Liver (tissue), 9 donors: ENCODE results near the gene TNPO3. TPM values are rescaled to one million over a fixed set of nuclear protein-coding genes. Genes with fewer than 3 reads are reported as not detected.

ENCODE experiments used
- DNase-seq: peaks from one replicate; pipeline ENCODE4 v3.0.0-alpha.2; 2017; ENCODE audit warnings: low spot score
- H3K27ac ChIP-seq, 2 donors: one replicate each; pipeline ENCODE4 v1.7.0; 2013; ENCODE audit warnings: inconsistent platforms in 2 of 2, low read length in 2 of 2, control low read depth in 1 of 2, low read depth in 1 of 2, mild to moderate bottlenecking in 1 of 2
- H3K27me3 ChIP-seq, 4 donors: one replicate each; pipeline versions ENCODE4 v1.6.1 to v1.7.0; 2013; ENCODE audit warnings: low read length in 3 of 4, inconsistent platforms in 1 of 4, mild to moderate bottlenecking in 1 of 4, moderate library complexity in 1 of 4; ENCODE audit not compliant: control insufficient read depth in 4 of 4, insufficient read depth in 4 of 4
- H3K36me3 ChIP-seq, 4 donors: one replicate each; pipeline versions ENCODE4 v1.6.1 to v1.7.0; 2013; ENCODE audit warnings: low read length in 3 of 4, mild to moderate bottlenecking in 3 of 4, low read depth in 1 of 4, moderate library complexity in 1 of 4; ENCODE audit not compliant: control insufficient read depth in 4 of 4, insufficient read depth in 3 of 4
- H3K4me1 ChIP-seq, 4 donors: one replicate each; pipeline versions ENCODE4 v1.6.1 to v1.7.0; 2013; ENCODE audit warnings: low read length in 3 of 4, mild to moderate bottlenecking in 3 of 4, moderate library complexity in 1 of 4; ENCODE audit not compliant: control insufficient read depth in 4 of 4, insufficient read depth in 4 of 4
- H3K4me3 ChIP-seq, 3 donors: one replicate each; pipeline versions ENCODE4 v1.6.1 to v1.7.0; 2013; ENCODE audit warnings: low read length in 3 of 3, control low read depth in 1 of 3, low read depth in 1 of 3, mild to moderate bottlenecking in 1 of 3
- H3K9ac ChIP-seq, 2 donors: one replicate each; pipeline ENCODE4 v1.7.0; 2013; ENCODE audit warnings: low read length in 2 of 2, mild to moderate bottlenecking in 2 of 2, moderate library complexity in 2 of 2, control low read depth in 1 of 2, low read depth in 1 of 2
- H3K9me3 ChIP-seq, 4 donors: one replicate each; pipeline versions ENCODE4 v1.6.1 to v1.7.0; 2013; ENCODE audit warnings: low read length in 3 of 4; ENCODE audit not compliant: control insufficient read depth in 4 of 4
- EGR1 ChIP-seq, 2 donors: IDR thresholded peaks; 2 replicates each; pipeline ENCODE4 v1.6.1; 2016 to 2018; ENCODE audit warnings: antibody characterized with exemption in 2 of 2, low read depth in 2 of 2
- FOXA2 ChIP-seq: IDR thresholded peaks from 2 replicates; pipeline ENCODE4 v1.6.1; 2016; ENCODE audit warnings: antibody characterized with exemption
- GABPA ChIP-seq, 2 donors: IDR thresholded peaks in 1 of 2; conservative IDR thresholded peaks in 1 of 2; 2 replicates each; pipeline ENCODE4 v1.6.1; 2016; ENCODE audit warnings: antibody characterized with exemption in 2 of 2, mild to moderate bottlenecking in 1 of 2, moderate library complexity in 1 of 2
- JUND ChIP-seq, 2 donors: IDR thresholded peaks; 2 replicates each; pipeline ENCODE4 v1.6.1; 2016; ENCODE audit warnings: antibody characterized with exemption in 2 of 2
- RAD21 ChIP-seq, 2 donors: IDR thresholded peaks; 2 replicates each; pipeline ENCODE4 v1.6.1; 2016; ENCODE audit warnings: antibody characterized with exemption in 2 of 2, mild to moderate bottlenecking in 2 of 2
- SP1 ChIP-seq: IDR thresholded peaks from 2 replicates; pipeline ENCODE4 v1.6.1; 2018; ENCODE audit warnings: antibody characterized with exemption, mild to moderate bottlenecking
- TAF1 ChIP-seq: conservative IDR thresholded peaks from 2 replicates; pipeline ENCODE4 v1.6.1; 2016; ENCODE audit warnings: antibody characterized with exemption, mild to moderate bottlenecking
- YY1 ChIP-seq: IDR thresholded peaks from 2 replicates; pipeline ENCODE4 v1.6.1; 2016; ENCODE audit warnings: antibody characterized with exemption, mild to moderate bottlenecking
- WGBS: extraction: QIAGEN DNeasy Blood & Tissue Kit; methylation state at CpG from one replicate; pipeline ENCODE4 v1.1.7; 2013; 5-methylcytosine and 5-hydroxymethylcytosine counted together
- polyA plus RNA-seq, 2 donors: library from polyadenylated mRNA; stranded (reverse) in 1 of 2; unstranded in 1 of 2; fragments of 200-250 nt in 1 of 2; fragments of >200 nt in 1 of 2; fragmentation: Nextera tagmentation in 1 of 2; extraction: Ambion mirVana in 1 of 2; gene quantifications; one replicate each; pipeline versions ENCODE4 v1.2.1 to v1.2.3, GENCODE V29; 2013 to 2015
- total RNA-seq, 2 donors: library from RNA; depleted of rRNA; stranded (reverse); fragments of >200 nt; gene quantifications; one replicate each; pipeline ENCODE4 v1.2.3, GENCODE V29; 2014
- TF ChIP-seq, protein P1 (sequence below): IDR thresholded peaks from 2 replicates; pipeline ENCODE4 v1.6.1; 2016; ENCODE audit warnings: antibody characterized with exemption
- TF ChIP-seq, protein P2 (sequence below): IDR thresholded peaks from 2 replicates; pipeline ENCODE4 v1.6.1; 2016; ENCODE audit warnings: antibody characterized with exemption
- TF ChIP-seq, protein P3 (sequence below): IDR thresholded peaks from 2 replicates; pipeline ENCODE4 v1.6.1; 2016; ENCODE audit warnings: antibody characterized with exemption, mild to moderate bottlenecking
- donor health status: healthy.
- donor health status: healthy.
- donor health status: healthy.
- donor health status: healthy.
- donor health status: healthy.

TNPO3 gene
- total and polyA plus RNA-seq, 4 donors: 9.2 to 38.9 (median 20.0) TPM

DNA sequence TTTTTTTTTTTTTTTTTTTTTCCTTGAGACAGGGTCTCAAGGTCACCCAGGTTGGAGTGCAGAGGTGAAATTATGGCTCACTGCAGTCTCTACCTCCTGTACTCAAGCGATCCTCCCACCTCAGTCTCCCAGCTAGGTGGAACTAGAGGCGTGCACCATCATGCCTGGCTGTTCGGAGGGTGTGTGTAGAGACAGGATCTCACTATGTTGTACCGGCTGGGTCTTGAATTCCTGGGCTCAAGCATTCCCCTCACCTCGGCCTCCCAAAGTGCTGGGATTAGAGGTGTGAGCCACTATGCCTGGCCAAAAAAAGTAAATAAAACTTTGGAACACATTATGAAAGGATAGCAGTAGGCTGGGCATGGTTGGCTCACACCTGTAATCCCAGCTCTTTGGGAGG is 39.6 kb upstream of the TNPO3 start:
- 81% methylated on average over 5 of the region's 5 CpGs for WGBS
- no peaks in the 10 kb centered on the region for H3K36me3 ChIP-seq
- no peak for DNase-seq

DNA sequence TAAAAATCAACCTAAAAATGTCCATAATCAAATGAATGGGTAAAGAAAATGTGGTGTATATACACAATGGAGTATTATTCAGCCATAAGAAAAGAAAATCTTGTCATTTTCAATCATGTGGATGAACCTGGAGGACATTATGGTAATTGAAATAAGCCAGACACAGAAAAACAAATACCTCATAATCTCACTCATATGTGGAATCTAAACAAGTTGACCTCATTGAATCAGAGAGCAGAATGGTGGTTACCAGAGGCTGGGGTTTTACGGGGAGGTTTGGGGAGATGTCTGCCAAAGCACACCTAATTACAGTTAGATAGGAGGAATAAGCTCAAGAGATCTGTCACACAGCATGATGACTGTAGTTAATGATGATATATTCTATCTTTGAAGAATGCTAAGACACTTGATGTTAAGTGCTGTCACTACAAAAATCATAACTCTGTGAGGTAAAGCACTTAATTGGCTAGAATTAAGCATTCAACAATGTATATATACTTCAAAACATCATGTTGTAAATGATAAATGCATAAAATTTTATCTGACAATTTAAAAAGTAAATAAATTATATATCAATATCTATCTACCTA is 39.1 kb upstream of the TNPO3 start:
- 55% methylated on average over 1 of the region's 1 CpG for WGBS
- H3K27me3 ChIP-seq: no peaks in the 10 kb centered on the region
- TF ChIP-seq GABPA (IDR thresholded peaks at IDR 0.05 in 1 of 2, conservative IDR thresholded peaks at IDR 0.05 in 1 of 2): no peak
- TF ChIP-seq, protein P1, sequence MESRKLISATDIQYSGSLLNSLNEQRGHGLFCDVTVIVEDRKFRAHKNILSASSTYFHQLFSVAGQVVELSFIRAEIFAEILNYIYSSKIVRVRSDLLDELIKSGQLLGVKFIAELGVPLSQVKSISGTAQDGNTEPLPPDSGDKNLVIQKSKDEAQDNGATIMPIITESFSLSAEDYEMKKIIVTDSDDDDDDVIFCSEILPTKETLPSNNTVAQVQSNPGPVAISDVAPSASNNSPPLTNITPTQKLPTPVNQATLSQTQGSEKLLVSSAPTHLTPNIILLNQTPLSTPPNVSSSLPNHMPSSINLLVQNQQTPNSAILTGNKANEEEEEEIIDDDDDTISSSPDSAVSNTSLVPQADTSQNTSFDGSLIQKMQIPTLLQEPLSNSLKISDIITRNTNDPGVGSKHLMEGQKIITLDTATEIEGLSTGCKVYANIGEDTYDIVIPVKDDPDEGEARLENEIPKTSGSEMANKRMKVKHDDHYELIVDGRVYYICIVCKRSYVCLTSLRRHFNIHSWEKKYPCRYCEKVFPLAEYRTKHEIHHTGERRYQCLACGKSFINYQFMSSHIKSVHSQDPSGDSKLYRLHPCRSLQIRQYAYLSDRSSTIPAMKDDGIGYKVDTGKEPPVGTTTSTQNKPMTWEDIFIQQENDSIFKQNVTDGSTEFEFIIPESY: no peak

More for the DNA sequence above, 39.6 kb upstream of the TNPO3 start:
- H3K27ac ChIP-seq: no peak overlapping the region
- no peaks in the 10 kb centered on the region for H3K9me3 ChIP-seq
- no peak overlapping the region for H3K9ac ChIP-seq
- peaks cover 3 to 18% (median 12%) of the 10 kb centered on the region in 4 donors for H3K4me1 ChIP-seq
- no peak overlapping the region for H3K4me3 ChIP-seq
- H3K27me3 ChIP-seq: no peaks in the 10 kb centered on the region
- TF ChIP-seq GABPA (IDR thresholded peaks at IDR 0.05 in 1 of 2, conservative IDR thresholded peaks at IDR 0.05 in 1 of 2) (no peak), EGR1 (IDR thresholded peaks at IDR 0.05; ENCODE audit: low read depth in 2 of 2) (no peak), TAF1 (no peak), FOXA2 (no peak), SP1 (no peak), RAD21 (IDR thresholded peaks at IDR 0.05) (no peak), YY1 (no peak), JUND (IDR thresholded peaks at IDR 0.05) (no peak)
- TF ChIP-seq, protein P2, sequence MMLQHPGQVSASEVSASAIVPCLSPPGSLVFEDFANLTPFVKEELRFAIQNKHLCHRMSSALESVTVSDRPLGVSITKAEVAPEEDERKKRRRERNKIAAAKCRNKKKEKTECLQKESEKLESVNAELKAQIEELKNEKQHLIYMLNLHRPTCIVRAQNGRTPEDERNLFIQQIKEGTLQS: no peak
- TF ChIP-seq, protein P1: no peak
- TF ChIP-seq, protein P3, sequence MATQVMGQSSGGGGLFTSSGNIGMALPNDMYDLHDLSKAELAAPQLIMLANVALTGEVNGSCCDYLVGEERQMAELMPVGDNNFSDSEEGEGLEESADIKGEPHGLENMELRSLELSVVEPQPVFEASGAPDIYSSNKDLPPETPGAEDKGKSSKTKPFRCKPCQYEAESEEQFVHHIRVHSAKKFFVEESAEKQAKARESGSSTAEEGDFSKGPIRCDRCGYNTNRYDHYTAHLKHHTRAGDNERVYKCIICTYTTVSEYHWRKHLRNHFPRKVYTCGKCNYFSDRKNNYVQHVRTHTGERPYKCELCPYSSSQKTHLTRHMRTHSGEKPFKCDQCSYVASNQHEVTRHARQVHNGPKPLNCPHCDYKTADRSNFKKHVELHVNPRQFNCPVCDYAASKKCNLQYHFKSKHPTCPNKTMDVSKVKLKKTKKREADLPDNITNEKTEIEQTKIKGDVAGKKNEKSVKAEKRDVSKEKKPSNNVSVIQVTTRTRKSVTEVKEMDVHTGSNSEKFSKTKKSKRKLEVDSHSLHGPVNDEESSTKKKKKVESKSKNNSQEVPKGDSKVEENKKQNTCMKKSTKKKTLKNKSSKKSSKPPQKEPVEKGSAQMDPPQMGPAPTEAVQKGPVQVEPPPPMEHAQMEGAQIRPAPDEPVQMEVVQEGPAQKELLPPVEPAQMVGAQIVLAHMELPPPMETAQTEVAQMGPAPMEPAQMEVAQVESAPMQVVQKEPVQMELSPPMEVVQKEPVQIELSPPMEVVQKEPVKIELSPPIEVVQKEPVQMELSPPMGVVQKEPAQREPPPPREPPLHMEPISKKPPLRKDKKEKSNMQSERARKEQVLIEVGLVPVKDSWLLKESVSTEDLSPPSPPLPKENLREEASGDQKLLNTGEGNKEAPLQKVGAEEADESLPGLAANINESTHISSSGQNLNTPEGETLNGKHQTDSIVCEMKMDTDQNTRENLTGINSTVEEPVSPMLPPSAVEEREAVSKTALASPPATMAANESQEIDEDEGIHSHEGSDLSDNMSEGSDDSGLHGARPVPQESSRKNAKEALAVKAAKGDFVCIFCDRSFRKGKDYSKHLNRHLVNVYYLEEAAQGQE: no peak

More for the DNA sequence above, 39.1 kb upstream of the TNPO3 start:
- Histone ChIP-seq H3K9me3 (no peaks in the 10 kb centered on the region), H3K4me1 (peaks cover 3 to 20% (median 13%) of the 10 kb centered on the region in 4 donors), H3K4me3 (no peak overlapping the region), H3K36me3 (no peaks in the 10 kb centered on the region), H3K27ac (no peak overlapping the region), H3K9ac (no peak overlapping the region)
- DNase-seq: no peak
